Progenitor cell of endocrine pancreas (in vitro differentiated cells): ENCODE measurements around the gene MYBPC3. TPM values are rescaled to one million over a fixed set of nuclear protein-coding genes. Genes with fewer than 3 reads are reported as not detected.

Source experiments
- DNase-seq: peaks from one replicate; pipeline ENCODE4 v3.0.0; 2021; ENCODE audit warnings: low spot score; ENCODE audit not compliant: unreplicated experiment
- H3K27ac Mint-ChIP-seq: 2 replicates; pipeline ENCODE4 v1.8.0; 2021; ENCODE audit warnings: mild to moderate bottlenecking, moderate library complexity, mixed read lengths
- H3K27me3 Mint-ChIP-seq: 2 replicates; pipeline ENCODE4 v1.8.0; 2021; ENCODE audit warnings: mixed read lengths
- H3K36me3 Mint-ChIP-seq: 2 replicates; pipeline ENCODE4 v1.8.0; 2022; ENCODE audit warnings: mixed read lengths; ENCODE audit not compliant: insufficient read depth
- H3K4me1 Mint-ChIP-seq: 2 replicates; pipeline ENCODE4 v1.8.0; 2021; ENCODE audit warnings: low read depth, mixed read lengths
- H3K4me3 Mint-ChIP-seq: 2 replicates; pipeline ENCODE4 v1.8.0; 2021; ENCODE audit warnings: low read depth, mild to moderate bottlenecking, moderate library complexity, mixed read lengths
- H3K9me3 Mint-ChIP-seq: 2 replicates; pipeline ENCODE4 v1.8.0; 2021; ENCODE audit warnings: low read depth, mixed read lengths
- total RNA-seq: library from RNA; stranded (reverse); gene quantifications from 2 replicates; pipeline ENCODE4 v1.2.1, GENCODE V29; 2021
- TF ChIP-seq, protein P1 (sequence below): fragments of 200-600 bp; sonication (generic); IDR thresholded peaks from one replicate; pipeline ENCODE4 v1.5.0; 2021; ENCODE audit warnings: antibody characterized with exemption, mild to moderate bottlenecking; ENCODE audit not compliant: unreplicated experiment

The MYBPC3 gene
- total RNA-seq, 1 donor from 2014 or later: 0.10 TPM

DNA sequence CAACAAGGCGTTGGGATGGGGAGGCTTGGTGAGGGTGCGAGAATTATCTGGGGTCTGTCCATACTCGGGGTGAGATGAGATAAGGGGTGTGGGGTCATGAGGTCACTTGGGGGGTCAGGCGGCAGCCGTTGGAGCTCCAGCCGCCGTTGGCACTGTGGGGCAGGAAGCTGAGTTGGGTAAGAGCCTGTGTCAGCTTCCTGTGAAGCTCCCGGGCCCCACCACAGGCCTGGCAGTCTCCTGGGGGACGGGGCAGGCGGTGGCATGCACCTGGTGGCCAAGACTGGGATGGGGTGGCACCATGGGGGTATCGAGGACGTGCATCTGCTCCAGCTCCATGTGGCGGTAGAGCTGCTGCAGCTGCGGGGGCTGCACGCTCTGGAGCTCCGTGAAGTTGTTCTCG lies 7.1 kb upstream of the MYBPC3 start:
- Mint-ChIP-seq H3K4me1 (peaks cover 2% of the 10 kb centered on the region), H3K27me3 (no peaks in the 10 kb centered on the region), H3K27ac (no peak overlapping the region), H3K4me3 (no peak overlapping the region), H3K36me3 (no peaks in the 10 kb centered on the region), H3K9me3 (no peaks in the 10 kb centered on the region)
- TF ChIP-seq, protein P1, sequence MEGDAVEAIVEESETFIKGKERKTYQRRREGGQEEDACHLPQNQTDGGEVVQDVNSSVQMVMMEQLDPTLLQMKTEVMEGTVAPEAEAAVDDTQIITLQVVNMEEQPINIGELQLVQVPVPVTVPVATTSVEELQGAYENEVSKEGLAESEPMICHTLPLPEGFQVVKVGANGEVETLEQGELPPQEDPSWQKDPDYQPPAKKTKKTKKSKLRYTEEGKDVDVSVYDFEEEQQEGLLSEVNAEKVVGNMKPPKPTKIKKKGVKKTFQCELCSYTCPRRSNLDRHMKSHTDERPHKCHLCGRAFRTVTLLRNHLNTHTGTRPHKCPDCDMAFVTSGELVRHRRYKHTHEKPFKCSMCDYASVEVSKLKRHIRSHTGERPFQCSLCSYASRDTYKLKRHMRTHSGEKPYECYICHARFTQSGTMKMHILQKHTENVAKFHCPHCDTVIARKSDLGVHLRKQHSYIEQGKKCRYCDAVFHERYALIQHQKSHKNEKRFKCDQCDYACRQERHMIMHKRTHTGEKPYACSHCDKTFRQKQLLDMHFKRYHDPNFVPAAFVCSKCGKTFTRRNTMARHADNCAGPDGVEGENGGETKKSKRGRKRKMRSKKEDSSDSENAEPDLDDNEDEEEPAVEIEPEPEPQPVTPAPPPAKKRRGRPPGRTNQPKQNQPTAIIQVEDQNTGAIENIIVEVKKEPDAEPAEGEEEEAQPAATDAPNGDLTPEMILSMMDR: no peak
- no peak for DNase-seq

DNA sequence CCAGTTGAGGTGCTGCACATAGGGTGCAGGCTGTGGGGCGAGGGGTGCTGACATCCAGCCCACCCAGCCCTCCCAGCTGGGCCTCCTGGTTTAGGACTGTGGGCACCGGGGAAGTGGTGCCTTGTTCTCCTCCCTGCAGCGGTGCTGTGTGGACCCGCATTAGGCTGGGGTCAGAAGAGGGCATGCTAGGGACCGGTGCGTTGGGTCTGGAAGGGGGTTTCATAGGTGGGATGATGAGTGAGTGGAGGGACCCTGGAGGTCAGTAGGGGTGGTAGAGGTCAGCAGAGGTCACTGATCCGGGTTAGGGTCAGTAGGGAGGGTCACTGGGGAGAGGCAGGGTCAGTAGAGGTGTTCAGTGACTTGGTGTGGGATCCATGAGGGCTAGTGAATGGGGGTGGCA lies 6.7 kb upstream of the MYBPC3 start:
- DNase-seq: no peak
- TF ChIP-seq, protein P1: no peak
- Mint-ChIP-seq H3K36me3 (no peaks in the 10 kb centered on the region), H3K9me3 (no peaks in the 10 kb centered on the region), H3K4me3 (no peak overlapping the region), H3K4me1 (peaks cover 2% of the 10 kb centered on the region), H3K27me3 (no peaks in the 10 kb centered on the region), H3K27ac (no peak overlapping the region)

DNA sequence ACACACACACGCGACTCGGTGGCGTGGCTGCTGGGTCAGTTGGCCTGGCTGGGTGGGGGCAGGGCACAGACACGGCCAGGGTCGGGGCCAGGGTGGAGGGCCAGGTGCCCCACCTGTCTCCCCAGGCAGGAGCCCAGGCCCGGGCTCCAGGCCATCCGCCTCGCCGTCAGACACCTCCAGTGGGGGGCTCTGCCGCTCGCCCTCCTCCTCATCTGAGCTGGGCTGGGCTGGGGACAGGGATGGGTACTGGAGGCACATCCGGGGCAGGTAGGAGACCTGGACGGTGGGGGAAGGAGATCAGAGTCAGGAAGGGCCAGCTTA lies 6.2 kb upstream of the MYBPC3 start:
- no peak for DNase-seq
- TF ChIP-seq, protein P1: no peak
- H3K36me3 Mint-ChIP-seq: no peaks in the 10 kb centered on the region
- no peak overlapping the region for H3K27ac Mint-ChIP-seq
- H3K9me3 Mint-ChIP-seq: no peaks in the 10 kb centered on the region
- peaks cover 2% of the 10 kb centered on the region for H3K4me1 Mint-ChIP-seq
- H3K4me3 Mint-ChIP-seq: no peak overlapping the region
- no peaks in the 10 kb centered on the region for H3K27me3 Mint-ChIP-seq

DNA sequence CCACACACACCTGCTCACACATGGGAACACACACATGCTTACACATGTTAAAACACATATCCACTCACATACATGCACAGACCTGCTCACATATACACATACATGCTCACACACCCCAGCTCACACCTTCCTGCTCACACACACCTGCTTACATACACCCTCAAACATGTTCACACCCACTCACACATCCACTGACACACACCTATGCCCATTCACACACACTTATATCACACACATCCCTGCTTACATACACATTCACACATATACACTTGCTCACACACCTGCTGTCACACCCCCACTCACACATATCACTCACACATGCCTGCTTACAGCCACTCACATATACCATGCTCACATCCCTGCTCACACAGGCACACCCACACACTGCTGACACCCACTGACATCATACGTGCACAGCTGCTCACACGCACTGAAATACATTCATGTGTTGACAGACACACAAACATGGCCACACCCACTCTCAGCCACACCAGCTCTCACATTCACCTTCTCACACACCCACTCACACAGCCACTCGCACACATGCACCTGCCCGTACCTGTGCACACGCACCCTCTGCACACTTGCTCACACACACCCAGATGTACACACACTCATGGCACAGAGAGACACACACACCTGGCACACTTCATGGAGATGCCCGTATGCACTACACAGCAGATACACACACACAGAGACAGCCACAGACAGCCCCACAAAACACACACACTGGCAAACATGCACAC lies 5.7 kb upstream of the MYBPC3 start:
- Mint-ChIP-seq H3K4me1 (peaks cover 2% of the 10 kb centered on the region), H3K27me3 (no peaks in the 10 kb centered on the region), H3K36me3 (no peaks in the 10 kb centered on the region), H3K9me3 (no peaks in the 10 kb centered on the region), H3K4me3 (no peak overlapping the region), H3K27ac (no peak overlapping the region)
- DNase-seq: no peak
- TF ChIP-seq, protein P1: no peak

DNA sequence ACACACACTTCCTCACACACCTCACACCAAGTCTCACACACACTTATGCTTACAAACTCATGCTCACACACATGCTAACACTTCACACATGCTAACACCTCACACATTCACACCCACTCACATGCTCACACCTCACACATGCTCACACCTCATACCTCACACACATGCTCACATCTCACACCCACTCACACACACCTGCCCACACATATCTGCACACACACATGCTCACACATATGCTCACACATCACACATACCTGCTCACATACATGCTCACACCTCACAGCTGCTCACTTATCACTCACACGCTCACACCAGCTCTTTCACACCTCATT lies 4.5 kb upstream of the MYBPC3 start:
- Mint-ChIP-seq H3K4me3 (no peak overlapping the region), H3K36me3 (no peaks in the 10 kb centered on the region), H3K4me1 (peaks cover 2% of the 10 kb centered on the region), H3K27me3 (no peaks in the 10 kb centered on the region), H3K27ac (no peak overlapping the region), H3K9me3 (no peaks in the 10 kb centered on the region)
- TF ChIP-seq, protein P1: no peak
- DNase-seq: no peak
